OCI-LY1 (cell line): ENCODE results near the gene QRICH1.
A peak's percentile ranks its signal among the peaks of the same experiment; 100 is the strongest.

Experiments used
- H2AFZ ChIP-seq: fragments of 200-600 bp; sonication (generic), shearing (Covaris generic); 2 replicates; pipeline ENCODE4 v1.6.0; 2014; ENCODE audit warnings: antibody characterized with exemption, mild to moderate bottlenecking, low read length
- H3F3A ChIP-seq: fragments of 200-600 bp; sonication (generic), shearing (Covaris generic); 2 replicates; pipeline ENCODE4 v1.6.0; 2014; ENCODE audit warnings: mild to moderate bottlenecking, antibody characterized with exemption, low read length, moderate library complexity; ENCODE audit not compliant: insufficient read depth
- H3K27ac ChIP-seq: fragments of 200-600 bp; sonication (generic); 2 replicates; pipeline ENCODE4 v1.5.1; 2014; ENCODE audit warnings: low read length, mixed run types, mild to moderate bottlenecking, low read depth; ENCODE audit not compliant: poor library complexity, severe bottlenecking
- H3K27me3 ChIP-seq: fragments of 200-600 bp; sonication (generic); 2 replicates; pipeline ENCODE4 v1.6.0; 2014; ENCODE audit warnings: antibody characterized with exemption, mild to moderate bottlenecking, low read length, moderate library complexity; ENCODE audit not compliant: insufficient read depth
- H3K36me3 ChIP-seq: fragments of 200-600 bp; sonication (generic); 2 replicates; pipeline ENCODE4 v1.6.1; 2014; ENCODE audit warnings: mild to moderate bottlenecking, antibody characterized with exemption, low read length, moderate library complexity, mixed read lengths; ENCODE audit not compliant: insufficient read depth
- H3K4me1 ChIP-seq: fragments of 200-600 bp; sonication (generic); 2 replicates; pipeline ENCODE4 v1.5.1; 2014; ENCODE audit warnings: mild to moderate bottlenecking, low read length, moderate library complexity; ENCODE audit not compliant: insufficient read depth, severe bottlenecking
- H3K4me2 ChIP-seq: fragments of 200-600 bp; sonication (generic), shearing (Covaris generic); 2 replicates; pipeline ENCODE4 v1.6.1; 2014; ENCODE audit warnings: low read length
- H3K4me3 ChIP-seq: fragments of 200-600 bp; sonication (generic); 2 replicates; pipeline ENCODE4 v1.5.1; 2014; ENCODE audit warnings: low read length, low read depth, mild to moderate bottlenecking, mixed read lengths; ENCODE audit not compliant: poor library complexity, severe bottlenecking
- H3K79me2 ChIP-seq: fragments of 200-600 bp; shearing (Covaris generic); 2 replicates; pipeline ENCODE4 v1.6.1; 2016; ENCODE audit warnings: mixed run types, low read length, mixed read lengths; ENCODE audit not compliant: insufficient read depth
- H3K9ac ChIP-seq: fragments of 200-600 bp; sonication (generic), shearing (Covaris generic); 2 replicates; pipeline ENCODE4 v1.6.1; 2014; ENCODE audit warnings: mild to moderate bottlenecking, low read length, mixed read lengths
- H3K9me2 ChIP-seq: fragments of 200-600 bp; sonication (generic), shearing (Covaris generic); 2 replicates; pipeline ENCODE4 v1.6.1; 2014; ENCODE audit warnings: low read depth, mild to moderate bottlenecking, low read length, mixed read lengths
- H3K9me3 ChIP-seq: fragments of 200-600 bp; shearing (Covaris generic); 2 replicates; pipeline ENCODE4 v1.6.1; 2014; ENCODE audit warnings: low read length, mixed read lengths
- H4K20me1 ChIP-seq: fragments of 200-600 bp; sonication (generic), shearing (Covaris generic); 2 replicates; pipeline ENCODE4 v1.6.0; 2016; ENCODE audit warnings: mild to moderate bottlenecking, low read length; ENCODE audit not compliant: insufficient read depth
- EZH2 ChIP-seq: fragments of 200-600 bp; sonication (generic), shearing (Covaris generic); IDR thresholded peaks from 2 replicates; pipeline ENCODE4 v1.8.0; 2017; ENCODE audit warnings: borderline replicate concordance, mixed run types, mild to moderate bottlenecking, antibody characterized with exemption, low read length, moderate library complexity, mixed read lengths
- TF ChIP-seq, protein P1 (sequence below): fragments of 200-600 bp; sonication (generic), shearing (Covaris generic); IDR thresholded peaks from 2 replicates; pipeline ENCODE4 v1.5.1; 2017; ENCODE audit warnings: mild to moderate bottlenecking, antibody characterized with exemption, low read length, moderate library complexity, mixed read lengths

Gene QRICH1

GRCh38 chr3:49092938-49093852 is 676 bp downstream of the QRICH1 start:
- Histone ChIP-seq H3K4me3 (peak overlapping the region; percentile 93), H3K27me3 (no peaks in the 10 kb centered on the region), H2AFZ (no peak overlapping the region), H3K4me2 (peak overlapping the region; percentile 92), H4K20me1 (no peaks in the 10 kb centered on the region), H3K9ac (peak overlapping the region; percentile 93), H3F3A (no peaks in the 10 kb centered on the region), H3K27ac (peak overlapping the region; percentile 88), H3K9me2 (no peaks in the 10 kb centered on the region), H3K9me3 (no peaks in the 10 kb centered on the region), H3K4me1 (peaks cover 25% of the 10 kb centered on the region), H3K36me3 (peaks cover 48% of the 10 kb centered on the region), H3K79me2 (peaks cover 49% of the 10 kb centered on the region)
- no peak for TF ChIP-seq EZH2
- TF ChIP-seq, protein P1, sequence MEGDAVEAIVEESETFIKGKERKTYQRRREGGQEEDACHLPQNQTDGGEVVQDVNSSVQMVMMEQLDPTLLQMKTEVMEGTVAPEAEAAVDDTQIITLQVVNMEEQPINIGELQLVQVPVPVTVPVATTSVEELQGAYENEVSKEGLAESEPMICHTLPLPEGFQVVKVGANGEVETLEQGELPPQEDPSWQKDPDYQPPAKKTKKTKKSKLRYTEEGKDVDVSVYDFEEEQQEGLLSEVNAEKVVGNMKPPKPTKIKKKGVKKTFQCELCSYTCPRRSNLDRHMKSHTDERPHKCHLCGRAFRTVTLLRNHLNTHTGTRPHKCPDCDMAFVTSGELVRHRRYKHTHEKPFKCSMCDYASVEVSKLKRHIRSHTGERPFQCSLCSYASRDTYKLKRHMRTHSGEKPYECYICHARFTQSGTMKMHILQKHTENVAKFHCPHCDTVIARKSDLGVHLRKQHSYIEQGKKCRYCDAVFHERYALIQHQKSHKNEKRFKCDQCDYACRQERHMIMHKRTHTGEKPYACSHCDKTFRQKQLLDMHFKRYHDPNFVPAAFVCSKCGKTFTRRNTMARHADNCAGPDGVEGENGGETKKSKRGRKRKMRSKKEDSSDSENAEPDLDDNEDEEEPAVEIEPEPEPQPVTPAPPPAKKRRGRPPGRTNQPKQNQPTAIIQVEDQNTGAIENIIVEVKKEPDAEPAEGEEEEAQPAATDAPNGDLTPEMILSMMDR: no peak

DNA sequence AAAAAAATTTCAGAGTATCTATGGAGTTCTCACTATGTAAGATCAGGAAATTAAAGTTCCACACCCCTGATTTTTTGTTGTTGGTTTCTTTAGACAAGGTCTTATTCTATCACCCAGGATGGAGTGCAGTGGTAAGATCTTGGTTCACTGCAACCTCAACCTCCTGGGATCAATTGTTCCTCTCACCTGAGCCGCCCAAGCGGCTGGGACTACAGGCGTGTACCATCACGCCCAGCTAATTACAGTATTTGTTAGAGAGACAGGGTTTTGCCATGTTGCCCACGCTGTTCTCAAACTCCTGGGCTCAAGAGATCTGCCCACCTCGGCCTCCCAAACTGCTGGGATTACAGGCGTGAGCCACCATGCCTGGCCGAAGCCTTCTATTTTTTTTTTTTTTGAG is 12.4 kb downstream of the QRICH1 start:
- H4K20me1 ChIP-seq: no peaks in the 10 kb centered on the region
- no peaks in the 10 kb centered on the region for H3K4me1 ChIP-seq
- H3K9me2 ChIP-seq: no peaks in the 10 kb centered on the region
- no peak for TF ChIP-seq EZH2
- TF ChIP-seq, protein P1: no peak
- H3K4me2 ChIP-seq: no peak overlapping the region
- peaks cover 39% of the 10 kb centered on the region for H3K36me3 ChIP-seq
- H2AFZ ChIP-seq: no peak overlapping the region
- no peak overlapping the region for H3K4me3 ChIP-seq
- H3K27me3 ChIP-seq: no peaks in the 10 kb centered on the region
- H3K9me3 ChIP-seq: no peaks in the 10 kb centered on the region
- H3K79me2 ChIP-seq: peaks cover 83% of the 10 kb centered on the region
- no peak overlapping the region for H3K27ac ChIP-seq
- no peaks in the 10 kb centered on the region for H3F3A ChIP-seq
- no peak overlapping the region for H3K9ac ChIP-seq

GRCh38 chr3:49079270-49079669 is 14.6 kb downstream of the QRICH1 start:
- H3K9ac ChIP-seq: no peak overlapping the region
- no peak overlapping the region for H3K27ac ChIP-seq
- no peaks in the 10 kb centered on the region for H3F3A ChIP-seq
- H3K79me2 ChIP-seq: peaks cover 63% of the 10 kb centered on the region
- H3K36me3 ChIP-seq: peaks cover 49% of the 10 kb centered on the region
- no peaks in the 10 kb centered on the region for H3K9me2 ChIP-seq
- H3K4me2 ChIP-seq: no peak overlapping the region
- no peak overlapping the region for H3K4me3 ChIP-seq
- no peak for TF ChIP-seq EZH2
- TF ChIP-seq, protein P1: no peak
- no peak overlapping the region for H2AFZ ChIP-seq
- no peaks in the 10 kb centered on the region for H4K20me1 ChIP-seq
- no peaks in the 10 kb centered on the region for H3K27me3 ChIP-seq
- H3K4me1 ChIP-seq: no peaks in the 10 kb centered on the region
- no peaks in the 10 kb centered on the region for H3K9me3 ChIP-seq
